ENCODE data around the gene ARHGEF19. TPM values are rescaled to one million over a fixed set of nuclear protein-coding genes. Genes with fewer than 3 reads are reported as not detected.
"Not testable (repeated sequence)": the region's sequence is repeated elsewhere in the genome, so short reads cannot be mapped to it uniquely, and the experiment has no call there.

ARHGEF19 gene
- total RNA-seq, 1 donor from 2014 or later = 5.7 TPM

DNA sequence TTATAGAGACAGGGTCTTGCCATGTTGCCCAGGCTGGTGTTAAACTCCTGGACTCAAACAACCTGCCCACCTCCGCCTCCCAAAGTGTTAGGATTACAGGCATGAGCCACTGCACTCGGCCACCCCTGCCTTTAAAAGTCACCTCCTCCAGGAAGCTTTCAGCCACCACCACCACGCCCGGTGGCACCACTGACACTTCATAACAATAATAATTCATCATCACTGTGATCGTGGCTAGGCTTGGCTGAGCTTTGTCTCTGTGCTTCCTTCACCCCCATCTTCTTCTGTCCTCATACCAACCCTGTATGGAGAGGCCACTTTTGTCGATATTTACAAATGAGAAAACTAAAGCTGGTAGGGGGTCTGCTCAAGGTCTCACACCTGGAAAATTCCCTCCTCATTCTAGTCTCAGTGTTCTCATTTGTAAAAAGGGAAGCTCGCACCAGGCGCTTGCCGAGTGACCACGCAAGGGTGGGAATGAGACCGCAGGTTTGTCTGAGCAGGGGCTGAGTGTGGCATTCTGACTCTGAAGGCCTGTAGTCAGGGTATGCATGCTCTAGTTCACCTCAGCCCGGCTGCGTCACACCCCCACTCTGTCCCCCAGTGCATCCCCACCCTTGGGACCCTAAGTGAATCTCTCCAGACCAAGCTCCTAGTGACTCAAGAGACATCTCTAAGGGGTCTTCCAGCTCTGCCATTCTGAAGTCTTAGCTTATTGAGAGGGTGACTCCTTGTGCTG is 43.7 kb downstream of the ARHGEF19 start:
- TF ChIP-seq CTCF (IDR thresholded peaks at IDR 0.05; ENCODE audit: insufficient read depth, low read depth, low read length) = no peak
- no peak for TF ChIP-seq EZH2 (IDR thresholded peaks at IDR 0.05; ENCODE audit: insufficient read depth, low read length)
- H3K4me1 ChIP-seq (ENCODE audit: insufficient read depth, low read length) = peaks cover 21% of the 10 kb centered on the region
- no peak overlapping the region for H3K4me3 ChIP-seq (ENCODE audit: insufficient read depth, low read depth, low read length)
- H3K4me3 Mint-ChIP-seq (ENCODE audit: unreplicated experiment) = peak overlapping the region; percentile 35
- no peak overlapping the region for H3K4me2 ChIP-seq (ENCODE audit: low read length)
- H3K27me3 ChIP-seq (ENCODE audit: insufficient read depth, low read length) = no peaks in the 10 kb centered on the region
- no peak overlapping the region for H3K27ac Mint-ChIP-seq (ENCODE audit: unreplicated experiment)
- H3K27ac ChIP-seq (ENCODE audit: low read depth, low read length) = no peak overlapping the region
- H3K9me3 ChIP-seq (ENCODE audit: insufficient read depth, low read depth, low read length) = no peaks in the 10 kb centered on the region
- no peak for DNase-seq (ENCODE audit: low read depth)
- H3K9ac ChIP-seq (ENCODE audit: low read length) = no peak overlapping the region
- peaks cover 7% of the 10 kb centered on the region for H3K27me3 Mint-ChIP-seq (ENCODE audit: low read depth, unreplicated experiment)
- H3K9me3 Mint-ChIP-seq (ENCODE audit: unreplicated experiment) = no peaks in the 10 kb centered on the region
- no peak overlapping the region for H2AFZ ChIP-seq (ENCODE audit: low read depth, low read length)
- H3K4me1 Mint-ChIP-seq (ENCODE audit: low read depth, unreplicated experiment) = peaks cover 32% of the 10 kb centered on the region
- H3K79me2 ChIP-seq (ENCODE audit: insufficient read depth, low read length) = no peaks in the 10 kb centered on the region
- no peaks in the 10 kb centered on the region for H4K20me1 ChIP-seq (ENCODE audit: insufficient read depth, low read length)
- no peaks in the 10 kb centered on the region for H3K36me3 Mint-ChIP-seq (ENCODE audit: low read depth, unreplicated experiment)
- FAIRE-seq = no peak
- no peaks in the 10 kb centered on the region for H3K36me3 ChIP-seq (ENCODE audit: insufficient read depth, low read length)

GRCh38 chr1:16168144-16168495 is 44.3 kb downstream of the ARHGEF19 start:
- H2AFZ ChIP-seq (ENCODE audit: low read depth, low read length); H3K79me2 ChIP-seq (ENCODE audit: insufficient read depth, low read length); H3K27me3 Mint-ChIP-seq (ENCODE audit: low read depth, unreplicated experiment); H3K36me3 ChIP-seq (ENCODE audit: insufficient read depth, low read length); H3K27me3 ChIP-seq (ENCODE audit: insufficient read depth, low read length); H3K27ac ChIP-seq (ENCODE audit: low read depth, low read length); H4K20me1 ChIP-seq (ENCODE audit: insufficient read depth, low read length); H3K9me3 Mint-ChIP-seq (ENCODE audit: unreplicated experiment); H3K36me3 Mint-ChIP-seq (ENCODE audit: low read depth, unreplicated experiment); DNase-seq (ENCODE audit: low read depth); H3K4me3 ChIP-seq (ENCODE audit: insufficient read depth, low read depth, low read length); H3K27ac Mint-ChIP-seq (ENCODE audit: unreplicated experiment); H3K9me3 ChIP-seq (ENCODE audit: insufficient read depth, low read depth, low read length); FAIRE-seq; H3K9ac ChIP-seq (ENCODE audit: low read length): not testable (repeated sequence)
- H3K4me2 ChIP-seq (ENCODE audit: low read length) = peak overlapping the region; percentile 82
- peaks cover 29% of the 10 kb centered on the region for H3K4me1 Mint-ChIP-seq (ENCODE audit: low read depth, unreplicated experiment)
- peak overlapping the region; percentile 74 for H3K4me3 Mint-ChIP-seq (ENCODE audit: unreplicated experiment)
- peaks cover 18% of the 10 kb centered on the region for H3K4me1 ChIP-seq (ENCODE audit: insufficient read depth, low read length)

DNA sequence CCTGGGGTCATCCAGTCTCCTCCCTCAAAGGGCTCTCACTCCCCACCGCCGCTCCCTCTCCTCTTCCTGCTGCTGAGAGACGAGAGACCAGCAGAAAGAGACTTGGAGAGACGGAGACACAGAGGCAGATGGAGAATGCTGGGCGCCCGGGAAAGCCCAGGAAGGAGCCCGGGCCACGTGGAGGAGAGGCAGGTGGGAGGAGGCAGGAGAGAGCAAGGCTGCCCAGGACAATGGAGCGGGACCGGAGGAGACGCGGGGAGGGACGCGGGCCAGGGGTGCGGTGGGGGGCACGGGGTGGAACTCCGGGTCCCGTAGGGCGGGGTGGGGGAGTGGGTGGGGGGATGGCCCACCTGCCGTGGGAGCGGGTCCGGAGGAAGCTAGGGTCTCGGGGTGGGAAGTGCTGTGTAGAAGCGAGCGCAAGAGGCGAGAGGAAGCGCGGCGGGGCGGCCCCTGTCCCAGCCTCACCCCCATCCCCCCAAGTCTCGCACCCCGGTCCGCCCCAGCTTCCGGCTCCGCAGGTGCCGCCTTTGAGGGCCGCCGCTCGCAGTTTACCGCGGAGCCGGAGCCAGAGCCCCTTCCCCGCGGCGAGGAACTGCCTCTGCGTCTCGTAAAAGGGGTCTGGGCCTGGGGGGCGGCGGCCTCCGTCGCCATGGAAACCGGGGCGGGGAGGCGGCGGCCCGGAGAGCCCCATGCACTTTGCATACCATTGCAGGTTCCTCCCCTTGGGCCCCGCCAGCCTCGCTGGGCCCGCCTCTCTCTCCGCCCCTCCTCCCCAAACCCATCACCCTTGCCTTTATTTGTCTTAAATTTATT is 44.9 kb downstream of the ARHGEF19 start:
- Mint-ChIP-seq H3K4me1 (ENCODE audit: low read depth, unreplicated experiment) (peaks cover 33% of the 10 kb centered on the region), H3K4me3 (ENCODE audit: unreplicated experiment) (peak overlapping the region; percentile 67), H3K27me3 (ENCODE audit: low read depth, unreplicated experiment) (peaks cover 7% of the 10 kb centered on the region), H3K9me3 (ENCODE audit: unreplicated experiment) (no peaks in the 10 kb centered on the region), H3K27ac (ENCODE audit: unreplicated experiment) (peak overlapping the region; percentile 4), H3K36me3 (ENCODE audit: low read depth, unreplicated experiment) (no peaks in the 10 kb centered on the region)
- no peaks in the 10 kb centered on the region for H3K9me3 ChIP-seq (ENCODE audit: insufficient read depth, low read depth, low read length)
- no peaks in the 10 kb centered on the region for H4K20me1 ChIP-seq (ENCODE audit: insufficient read depth, low read length)
- H3K27ac ChIP-seq (ENCODE audit: low read depth, low read length) = no peak overlapping the region
- DNase-seq (ENCODE audit: low read depth) = no peak
- TF ChIP-seq EZH2 (IDR thresholded peaks at IDR 0.05; ENCODE audit: insufficient read depth, low read length) (no peak), CTCF (IDR thresholded peaks at IDR 0.05; ENCODE audit: insufficient read depth, low read depth, low read length) (no peak)
- H2AFZ ChIP-seq (ENCODE audit: low read depth, low read length) = peak overlapping the region; percentile 56
- H3K9ac ChIP-seq (ENCODE audit: low read length) = peak overlapping the region; percentile 65
- H3K36me3 ChIP-seq (ENCODE audit: insufficient read depth, low read length) = no peaks in the 10 kb centered on the region
- no peak for FAIRE-seq
- no peaks in the 10 kb centered on the region for H3K79me2 ChIP-seq (ENCODE audit: insufficient read depth, low read length)
- H3K4me2 ChIP-seq (ENCODE audit: low read length) = peak overlapping the region; percentile 82
- peak overlapping the region; percentile 48 for H3K4me3 ChIP-seq (ENCODE audit: insufficient read depth, low read depth, low read length)
- peaks cover 15% of the 10 kb centered on the region for H3K4me1 ChIP-seq (ENCODE audit: insufficient read depth, low read length)
- H3K27me3 ChIP-seq (ENCODE audit: insufficient read depth, low read length) = no peaks in the 10 kb centered on the region
